HG02870 (cell line): ENCODE results near the gene UQCC2.

ENCODE experiments used
- ATAC-seq: cut with Tn5 transposase; IDR thresholded peaks from one replicate; pipeline ENCODE4 v1.9.1; 2021; ENCODE audit warnings: mild to moderate bottlenecking, moderate library complexity; ENCODE audit not compliant: unreplicated experiment

Gene UQCC2

GRCh38 chr6:33677689-33678088 lies 33.8 kb downstream of the UQCC2 start:
- no peak for ATAC-seq

- no peak for ATAC-seq
Measured at GRCh38 chr6:33677143-33677660, 34.3 kb downstream of the UQCC2 start.

GRCh38 chr6:33676416-33677142 lies 34.9 kb downstream of the UQCC2 start:
- no peak for ATAC-seq

- ATAC-seq = no peak
Measured at GRCh38 chr6:33675968-33676367, 35.5 kb downstream of the UQCC2 start.

- ATAC-seq = no peak
Measured at GRCh38 chr6:33673851-33674250, 37.6 kb downstream of the UQCC2 start.

GRCh38 chr6:33672808-33673207 lies 38.7 kb downstream of the UQCC2 start:
- no peak for ATAC-seq

- ATAC-seq = no peak
Measured at GRCh38 chr6:33671744-33672072, 39.8 kb downstream of the UQCC2 start.

- no peak for ATAC-seq
Measured at GRCh38 chr6:33670971-33671743, 40.3 kb downstream of the UQCC2 start.

GRCh38 chr6:33670086-33670660 lies 41.3 kb downstream of the UQCC2 start:
- ATAC-seq = no peak

GRCh38 chr6:33668914-33669313 lies 42.6 kb downstream of the UQCC2 start:
- no peak for ATAC-seq

GRCh38 chr6:33668328-33668727 lies 43.2 kb downstream of the UQCC2 start:
- no peak for ATAC-seq

GRCh38 chr6:33667776-33668175 lies 43.7 kb downstream of the UQCC2 start:
- no peak for ATAC-seq

GRCh38 chr6:33667072-33667471 lies 44.4 kb downstream of the UQCC2 start:
- no peak for ATAC-seq

GRCh38 chr6:33665957-33666356 lies 45.5 kb downstream of the UQCC2 start:
- no peak for ATAC-seq

GRCh38 chr6:33664506-33665057 lies 46.9 kb downstream of the UQCC2 start:
- ATAC-seq = no peak

GRCh38 chr6:33663727-33664449 lies 47.6 kb downstream of the UQCC2 start:
- no peak for ATAC-seq

- ATAC-seq = no peak
Measured at GRCh38 chr6:33663028-33663427, 48.5 kb downstream of the UQCC2 start.

GRCh38 chr6:33662318-33662717 lies 49.2 kb downstream of the UQCC2 start:
- no peak for ATAC-seq

- ATAC-seq = no peak
Measured at GRCh38 chr6:33661106-33661838, 50.2 kb downstream of the UQCC2 start.

GRCh38 chr6:33659986-33660385 lies 51.5 kb downstream of the UQCC2 start:
- no peak for ATAC-seq
